Measurements from ENCODE around the gene PPP1R13B.

PPP1R13B gene

GRCh38 chr14:103886304-103887169 lies 39.2 kb upstream of the PPP1R13B start:
- in situ Hi-C loops (cut with HindIII; ENCODE audit: low sequenced_read_pairs), result no loop called here
- no peak for DNase-seq (ENCODE audit: low read depth)
- TF ChIP-seq CTCF (IDR thresholded peaks at IDR 0.05; ENCODE audit: low read depth, low read length, missing control alignments), result peak; percentile 61
- no peak overlapping the region for H3K4me3 ChIP-seq (ENCODE audit: low read depth, low read length)

- in situ Hi-C loops (cut with HindIII; ENCODE audit: low sequenced_read_pairs), result no loop called here
- DNase-seq (ENCODE audit: low read depth), result no peak
- no peak overlapping the region for H3K4me3 ChIP-seq (ENCODE audit: low read depth, low read length)
- no peak for TF ChIP-seq CTCF (IDR thresholded peaks at IDR 0.05; ENCODE audit: low read depth, low read length, missing control alignments)
Measured at GRCh38 chr14:103885509-103885932, 38.1 kb upstream of the PPP1R13B start.

GRCh38 chr14:103884854-103885253 lies 37.5 kb upstream of the PPP1R13B start:
- no peak for TF ChIP-seq CTCF (IDR thresholded peaks at IDR 0.05; ENCODE audit: low read depth, low read length, missing control alignments)
- DNase-seq (ENCODE audit: low read depth), result no peak
- H3K4me3 ChIP-seq (ENCODE audit: low read depth, low read length), result no peak overlapping the region
- in situ Hi-C loops (cut with HindIII; ENCODE audit: low sequenced_read_pairs), result no loop called here

GRCh38 chr14:103883263-103883523 lies 35.8 kb upstream of the PPP1R13B start:
- no peak overlapping the region for H3K4me3 ChIP-seq (ENCODE audit: low read depth, low read length)
- in situ Hi-C loops (cut with HindIII; ENCODE audit: low sequenced_read_pairs), result no loop called here
- no peak for TF ChIP-seq CTCF (IDR thresholded peaks at IDR 0.05; ENCODE audit: low read depth, low read length, missing control alignments)
- no peak for DNase-seq (ENCODE audit: low read depth)

- TF ChIP-seq CTCF (IDR thresholded peaks at IDR 0.05; ENCODE audit: low read depth, low read length, missing control alignments), result no peak
- in situ Hi-C loops (cut with HindIII; ENCODE audit: low sequenced_read_pairs), result no loop called here
- no peak overlapping the region for H3K4me3 ChIP-seq (ENCODE audit: low read depth, low read length)
- DNase-seq (ENCODE audit: low read depth), result no peak
Measured at GRCh38 chr14:103882503-103883262, 35.3 kb upstream of the PPP1R13B start.

- no peak overlapping the region for H3K4me3 ChIP-seq (ENCODE audit: low read depth, low read length)
- in situ Hi-C loops (cut with HindIII; ENCODE audit: low sequenced_read_pairs), result no loop called here
- no peak for DNase-seq (ENCODE audit: low read depth)
- TF ChIP-seq CTCF (IDR thresholded peaks at IDR 0.05; ENCODE audit: low read depth, low read length, missing control alignments), result no peak
Measured at GRCh38 chr14:103881268-103882201, 34.2 kb upstream of the PPP1R13B start.
